ENCODE data around the gene LPAR3. TPM values are rescaled to one million over a fixed set of nuclear protein-coding genes. Genes with fewer than 3 reads are reported as not detected.

The LPAR3 gene
- total RNA-seq, 2 experiments from 2014 or later, result 0.74 to 0.94 TPM

GRCh38 chr1:84871181-84871580 is 21.8 kb downstream of the LPAR3 start:
- DNase-seq (no peak), ATAC-seq (no peak)
- H3K4me3 Mint-ChIP-seq, result no peak overlapping the region
- no peaks in the 10 kb centered on the region for H3K9me3 Mint-ChIP-seq (ENCODE audit: insufficient read depth)
- CTCF ChIA-PET, result no interaction called here
- peaks cover 29% of the 10 kb centered on the region for H3K27me3 Mint-ChIP-seq (ENCODE audit: low read depth)
- H3K36me3 Mint-ChIP-seq (ENCODE audit: low read depth), result no peaks in the 10 kb centered on the region
- H3K4me1 Mint-ChIP-seq (ENCODE audit: low read depth), result peaks cover 6% of the 10 kb centered on the region
- H3K27ac Mint-ChIP-seq, result no peak overlapping the region
- POLR2A ChIA-PET, result interaction anchor here (0.9 kb wide), 1 partner anchor 15 kb away, joined by 3 read pairs; no protein-coding TSS in a partner anchor

GRCh38 chr1:84870591-84870990 is 22.4 kb downstream of the LPAR3 start:
- ChIA-PET POLR2A (interaction anchor here (0.9 kb wide), 1 partner anchor 15 kb away, joined by 3 read pairs; no protein-coding TSS in a partner anchor), CTCF (interaction anchor here (1.2 to 1.5 kb wide), 2 partner anchors 9 to 74 kb away, joined by 3 to 4 read pairs; no protein-coding TSS in a partner anchor)
- Mint-ChIP-seq H3K36me3 (ENCODE audit: low read depth) (no peaks in the 10 kb centered on the region), H3K4me3 (no peak overlapping the region), H3K9me3 (ENCODE audit: insufficient read depth) (no peaks in the 10 kb centered on the region), H3K27ac (no peak overlapping the region), H3K4me1 (ENCODE audit: low read depth) (no peaks in the 10 kb centered on the region), H3K27me3 (ENCODE audit: low read depth) (peaks cover 27% of the 10 kb centered on the region)
- ATAC-seq, result no peak
- DNase-seq, result no peak

- H3K27me3 Mint-ChIP-seq (ENCODE audit: low read depth), result peaks cover 27% of the 10 kb centered on the region
- no peaks in the 10 kb centered on the region for H3K9me3 Mint-ChIP-seq (ENCODE audit: insufficient read depth)
- no peaks in the 10 kb centered on the region for H3K36me3 Mint-ChIP-seq (ENCODE audit: low read depth)
- POLR2A ChIA-PET, result no interaction called here
- CTCF ChIA-PET, result interaction anchor here (1.2 to 1.5 kb wide), 2 partner anchors 8 to 75 kb away, joined by 3 to 4 read pairs; no protein-coding TSS in a partner anchor
- no peak overlapping the region for H3K27ac Mint-ChIP-seq
- ATAC-seq (no peak), DNase-seq (no peak)
- H3K4me1 Mint-ChIP-seq (ENCODE audit: low read depth), result peaks cover 4% of the 10 kb centered on the region
- H3K4me3 Mint-ChIP-seq, result no peak overlapping the region
Measured at GRCh38 chr1:84869720-84870119, 23.3 kb downstream of the LPAR3 start.

- Mint-ChIP-seq H3K4me3 (peak overlapping the region; percentile 74), H3K4me1 (ENCODE audit: low read depth) (peaks cover 60% of the 10 kb centered on the region), H3K27ac (peak overlapping the region; percentile 92), H3K9me3 (ENCODE audit: insufficient read depth) (no peaks in the 10 kb centered on the region), H3K36me3 (ENCODE audit: low read depth) (peaks cover 4% of the 10 kb centered on the region), H3K27me3 (ENCODE audit: low read depth) (no peaks in the 10 kb centered on the region)
- ChIA-PET POLR2A (interaction anchor here (0.7 kb wide), 2 partner anchors 18 to 58 kb away, joined by 3 to 6 read pairs; no protein-coding TSS in a partner anchor), CTCF (interaction anchor here (0.6 kb wide), 1 partner anchor 17 kb away, joined by 3 read pairs; no protein-coding TSS in a partner anchor)
- DNase-seq (peak; percentile 80), ATAC-seq (peak; percentile 94)
Measured at GRCh38 chr1:84862810-84863251, 30.2 kb downstream of the LPAR3 start.

- CTCF ChIA-PET, result interaction anchor here (0.6 to 2.3 kb wide), 6 partner anchors 8 to 718 kb away, joined by 3 to 8 read pairs (median 3); partner anchors contain the start of gene PRKACB
- POLR2A ChIA-PET, result no interaction called here
- no peaks in the 10 kb centered on the region for H3K27me3 Mint-ChIP-seq (ENCODE audit: low read depth)
- peak overlapping the region; percentile 92 for H3K27ac Mint-ChIP-seq
- ATAC-seq (no peak), DNase-seq (no peak)
- no peaks in the 10 kb centered on the region for H3K9me3 Mint-ChIP-seq (ENCODE audit: insufficient read depth)
- H3K4me3 Mint-ChIP-seq, result peak overlapping the region; percentile 74
- H3K4me1 Mint-ChIP-seq (ENCODE audit: low read depth), result peaks cover 60% of the 10 kb centered on the region
- peaks cover 4% of the 10 kb centered on the region for H3K36me3 Mint-ChIP-seq (ENCODE audit: low read depth)
Measured at GRCh38 chr1:84861988-84862644, 30.9 kb downstream of the LPAR3 start.

- Mint-ChIP-seq H3K27ac (peak overlapping the region; percentile 69), H3K9me3 (ENCODE audit: insufficient read depth) (no peaks in the 10 kb centered on the region), H3K4me1 (ENCODE audit: low read depth) (peaks cover 60% of the 10 kb centered on the region), H3K4me3 (peak overlapping the region; percentile 1), H3K36me3 (ENCODE audit: low read depth) (peaks cover 4% of the 10 kb centered on the region), H3K27me3 (ENCODE audit: low read depth) (no peaks in the 10 kb centered on the region)
- ChIA-PET CTCF (interaction anchor here (0.6 to 2.3 kb wide), 8 partner anchors 8 to 718 kb away, joined by 3 to 8 read pairs (median 3); partner anchors contain the start of gene PRKACB), POLR2A (no interaction called here)
- DNase-seq, result no peak
- no peak for ATAC-seq
Measured at GRCh38 chr1:84861516-84861915, 31.5 kb downstream of the LPAR3 start.

GRCh38 chr1:84859866-84860265 is 33.1 kb downstream of the LPAR3 start:
- H3K27me3 Mint-ChIP-seq (ENCODE audit: low read depth), result no peaks in the 10 kb centered on the region
- DNase-seq (no peak), ATAC-seq (no peak)
- ChIA-PET POLR2A (no interaction called here), CTCF (interaction anchor here (2.3 kb wide), 1 partner anchor 78 kb away, joined by 8 read pairs; no protein-coding TSS in a partner anchor)
- no peaks in the 10 kb centered on the region for H3K9me3 Mint-ChIP-seq (ENCODE audit: insufficient read depth)
- peaks cover 68% of the 10 kb centered on the region for H3K4me1 Mint-ChIP-seq (ENCODE audit: low read depth)
- H3K4me3 Mint-ChIP-seq, result no peak overlapping the region
- no peak overlapping the region for H3K27ac Mint-ChIP-seq
- H3K36me3 Mint-ChIP-seq (ENCODE audit: low read depth), result peaks cover 10% of the 10 kb centered on the region

GRCh38 chr1:84857906-84858305 is 35.1 kb downstream of the LPAR3 start:
- Mint-ChIP-seq H3K27ac (no peak overlapping the region), H3K4me1 (ENCODE audit: low read depth) (peaks cover 72% of the 10 kb centered on the region), H3K9me3 (ENCODE audit: insufficient read depth) (no peaks in the 10 kb centered on the region), H3K27me3 (ENCODE audit: low read depth) (no peaks in the 10 kb centered on the region), H3K36me3 (ENCODE audit: low read depth) (peaks cover 12% of the 10 kb centered on the region), H3K4me3 (no peak overlapping the region)
- DNase-seq (no peak), ATAC-seq (no peak)
- ChIA-PET CTCF (interaction anchor here (0.6 to 1.7 kb wide), 4 partner anchors 22 to 397 kb away, joined by 3 to 5 read pairs (median 4); no protein-coding TSS in a partner anchor), POLR2A (interaction anchor here (0.6 kb wide), 1 partner anchor 108 kb away, joined by 5 read pairs; no protein-coding TSS in a partner anchor)

GRCh38 chr1:84856726-84857270 is 36.2 kb downstream of the LPAR3 start:
- ChIA-PET POLR2A (interaction anchor here (0.8 kb wide), 1 partner anchor 14 kb away, joined by 3 read pairs; no protein-coding TSS in a partner anchor), CTCF (interaction anchor here (0.9 to 1.7 kb wide), 3 partner anchors 24 to 398 kb away, joined by 4 to 5 read pairs (median 4); no protein-coding TSS in a partner anchor)
- no peak overlapping the region for H3K27ac Mint-ChIP-seq
- no peaks in the 10 kb centered on the region for H3K27me3 Mint-ChIP-seq (ENCODE audit: low read depth)
- H3K4me1 Mint-ChIP-seq (ENCODE audit: low read depth), result peaks cover 66% of the 10 kb centered on the region
- peaks cover 14% of the 10 kb centered on the region for H3K36me3 Mint-ChIP-seq (ENCODE audit: low read depth)
- ATAC-seq, result no peak
- H3K9me3 Mint-ChIP-seq (ENCODE audit: insufficient read depth), result no peaks in the 10 kb centered on the region
- H3K4me3 Mint-ChIP-seq, result no peak overlapping the region
- no peak for DNase-seq

GRCh38 chr1:84855691-84856630 is 37.0 kb downstream of the LPAR3 start:
- peaks cover 14% of the 10 kb centered on the region for H3K36me3 Mint-ChIP-seq (ENCODE audit: low read depth)
- no peak overlapping the region for H3K27ac Mint-ChIP-seq
- DNase-seq (peak; percentile 8), ATAC-seq (no peak)
- H3K4me3 Mint-ChIP-seq, result no peak overlapping the region
- POLR2A ChIA-PET, result interaction anchor here (0.8 kb wide), 1 partner anchor 13 kb away, joined by 3 read pairs; no protein-coding TSS in a partner anchor
- peaks cover 58% of the 10 kb centered on the region for H3K4me1 Mint-ChIP-seq (ENCODE audit: low read depth)
- no peaks in the 10 kb centered on the region for H3K27me3 Mint-ChIP-seq (ENCODE audit: low read depth)
- H3K9me3 Mint-ChIP-seq (ENCODE audit: insufficient read depth), result no peaks in the 10 kb centered on the region
- CTCF ChIA-PET, result interaction anchor here (0.9 to 1.7 kb wide), 3 partner anchors 23 to 399 kb away, joined by 3 to 4 read pairs (median 4); no protein-coding TSS in a partner anchor

- ChIA-PET POLR2A (no interaction called here), CTCF (interaction anchor here (1.1 kb wide), 1 partner anchor 83 kb away, joined by 3 read pairs; no protein-coding TSS in a partner anchor)
- Mint-ChIP-seq H3K9me3 (ENCODE audit: insufficient read depth) (no peaks in the 10 kb centered on the region), H3K36me3 (ENCODE audit: low read depth) (peaks cover 11% of the 10 kb centered on the region), H3K4me3 (no peak overlapping the region), H3K4me1 (ENCODE audit: low read depth) (peaks cover 52% of the 10 kb centered on the region), H3K27ac (peak overlapping the region; percentile 85), H3K27me3 (ENCODE audit: low read depth) (no peaks in the 10 kb centered on the region)
- ATAC-seq (no peak), DNase-seq (peak; percentile 6)
Measured at GRCh38 chr1:84855168-84855567, 37.8 kb downstream of the LPAR3 start.

All from activated CD8-positive, alpha-beta T cell treated with anti-CD3 and anti-CD28 coated beads, Interleukin-2, amount 10 ng/mL, durations not matched to agents 7 days and 5 days (primary cell).